Uterus (tissue), 2 donors: ENCODE measurements around the gene RPS3.

Source experiments
- POLR2A ChIP-seq, 2 donors: fragments of 450-650 bp; IDR thresholded peaks; one replicate each; pipeline ENCODE4 v1.6.1; 2016; ENCODE audit warnings: antibody characterized with exemption in 2 of 2, mild to moderate bottlenecking in 1 of 2, moderate library complexity in 1 of 2
- TF ChIP-seq, protein P1 (sequence below), 4 experiments: fragments of 200-600 bp in 2 of 4; fragments of 450-650 bp in 2 of 4; sonication (generic) in 2 of 4; IDR thresholded peaks; one replicate each; pipeline ENCODE4 v1.5.1; 2016 to 2019; ENCODE audit warnings: antibody characterized with exemption in 4 of 4, mild to moderate bottlenecking in 2 of 4, moderate library complexity in 1 of 4

DNA sequence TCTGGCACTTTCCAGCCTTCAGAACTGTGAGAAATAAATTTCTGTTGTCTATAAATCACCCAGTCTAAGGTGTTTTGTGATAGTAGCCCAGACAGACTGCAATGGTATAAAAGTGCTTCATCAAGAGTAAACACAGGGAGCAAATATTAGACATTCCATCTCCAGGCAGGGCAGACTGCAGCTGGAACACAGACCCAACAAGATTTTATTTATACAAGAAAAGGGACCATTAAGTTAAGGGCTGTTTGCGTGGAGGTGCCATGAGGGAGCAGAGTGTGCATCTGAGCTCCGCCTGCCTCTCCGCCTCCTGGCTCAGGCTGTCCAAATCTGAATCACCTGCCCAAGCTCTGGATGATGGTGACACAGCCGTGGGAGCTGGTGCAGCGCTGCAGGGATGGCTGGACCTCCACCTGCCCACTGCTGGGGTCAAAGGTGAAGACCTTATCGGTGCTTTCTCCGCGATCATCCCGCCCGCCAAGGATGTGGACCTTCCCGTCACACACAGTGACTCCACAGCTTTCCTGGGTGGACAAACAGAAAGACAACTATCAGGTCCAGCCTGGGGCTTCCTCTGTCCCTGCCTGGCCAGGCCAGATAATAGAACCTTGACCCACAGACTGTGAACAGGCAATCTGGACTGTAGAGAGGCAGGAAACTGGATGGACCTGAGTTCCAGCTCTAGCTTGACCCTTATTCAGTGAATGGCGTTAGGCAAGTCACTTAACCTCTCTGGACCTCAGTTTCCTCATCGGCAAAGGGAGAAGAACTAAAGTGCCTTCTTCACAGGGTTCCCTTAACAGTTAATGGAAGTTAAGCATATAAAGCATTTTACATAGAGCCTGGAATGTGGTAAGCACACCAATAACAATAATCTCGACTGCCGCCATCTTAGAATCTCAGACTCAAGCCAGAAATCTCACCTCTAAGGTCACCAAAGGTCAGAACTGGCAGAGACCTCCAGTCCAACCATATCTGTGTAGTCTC, 23.2 kb downstream of the RPS3 start:
- TF ChIP-seq, protein P1, sequence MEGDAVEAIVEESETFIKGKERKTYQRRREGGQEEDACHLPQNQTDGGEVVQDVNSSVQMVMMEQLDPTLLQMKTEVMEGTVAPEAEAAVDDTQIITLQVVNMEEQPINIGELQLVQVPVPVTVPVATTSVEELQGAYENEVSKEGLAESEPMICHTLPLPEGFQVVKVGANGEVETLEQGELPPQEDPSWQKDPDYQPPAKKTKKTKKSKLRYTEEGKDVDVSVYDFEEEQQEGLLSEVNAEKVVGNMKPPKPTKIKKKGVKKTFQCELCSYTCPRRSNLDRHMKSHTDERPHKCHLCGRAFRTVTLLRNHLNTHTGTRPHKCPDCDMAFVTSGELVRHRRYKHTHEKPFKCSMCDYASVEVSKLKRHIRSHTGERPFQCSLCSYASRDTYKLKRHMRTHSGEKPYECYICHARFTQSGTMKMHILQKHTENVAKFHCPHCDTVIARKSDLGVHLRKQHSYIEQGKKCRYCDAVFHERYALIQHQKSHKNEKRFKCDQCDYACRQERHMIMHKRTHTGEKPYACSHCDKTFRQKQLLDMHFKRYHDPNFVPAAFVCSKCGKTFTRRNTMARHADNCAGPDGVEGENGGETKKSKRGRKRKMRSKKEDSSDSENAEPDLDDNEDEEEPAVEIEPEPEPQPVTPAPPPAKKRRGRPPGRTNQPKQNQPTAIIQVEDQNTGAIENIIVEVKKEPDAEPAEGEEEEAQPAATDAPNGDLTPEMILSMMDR (IDR thresholded peaks at IDR 0.05) = no peak
- TF ChIP-seq POLR2A (IDR thresholded peaks at IDR 0.05) = no peak
